Mammary epithelial cell (primary cell): ENCODE data around the gene NIT1.

ENCODE experiments used
- CTCF ChIP-seq, 2 donors: IDR thresholded peaks in 1 of 2; conservative IDR thresholded peaks in 1 of 2; 2 replicates each; pipeline ENCODE4 v1.5.1; 2011 to 2012; ENCODE audit warnings: inconsistent platforms in 2 of 2, low read length in 2 of 2, mild to moderate bottlenecking in 2 of 2, control low read depth in 1 of 2, low read depth in 1 of 2; ENCODE audit not compliant: insufficient read depth in 1 of 2; ENCODE audit errors: extremely low read depth in 1 of 2
- EZH2 ChIP-seq: IDR thresholded peaks from 2 replicates; pipeline ENCODE4 v1.6.1; 2012; ENCODE audit warnings: low read length, inconsistent platforms, borderline replicate concordance

- TF ChIP-seq CTCF (conservative IDR thresholded peaks at IDR 0.05 in 1 of 2, IDR thresholded peaks at IDR 0.05 in 1 of 2; ENCODE audit: extremely low read depth in 1 of 2, insufficient read depth in 1 of 2, low read depth in 1 of 2, low read length in 2 of 2) (no peak), EZH2 (no peak)
Observed at GRCh38 chr1:161070761-161071160, 47.1 kb upstream of the NIT1 start.
